GM23338 (cell line): ENCODE data around the gene UGT2B10. TPM values are rescaled to one million over a fixed set of nuclear protein-coding genes. Genes with fewer than 3 reads are reported as not detected.

Experiments used
- CREB1 ChIP-seq: fragments of 250-450 bp; sonication (Bioruptor Pico); IDR thresholded peaks from 2 replicates; pipeline ENCODE4 v1.5.0; 2020; ENCODE audit warnings: low read depth, mild to moderate bottlenecking, moderate library complexity
- EZH2 ChIP-seq: fragments of 200-600 bp; sonication (generic); IDR thresholded peaks from one replicate; pipeline ENCODE4 v1.8.0; 2017; ENCODE audit warnings: antibody characterized with exemption, mild to moderate bottlenecking, low read depth; ENCODE audit not compliant: unreplicated experiment
- EZH2phosphoT487 ChIP-seq: fragments of 200-600 bp; sonication (generic); IDR thresholded peaks from one replicate; pipeline ENCODE4 v1.8.1; 2018; ENCODE audit warnings: antibody characterized with exemption; ENCODE audit not compliant: unreplicated experiment
- JUNB ChIP-seq: IDR thresholded peaks from one replicate; pipeline ENCODE4 v1.6.1; 2016; ENCODE audit warnings: antibody characterized with exemption; ENCODE audit not compliant: unreplicated experiment
- NANOG ChIP-seq: IDR thresholded peaks from 2 replicates; pipeline ENCODE4 v1.6.1; 2016; ENCODE audit warnings: antibody characterized with exemption, borderline replicate concordance
- POLR2AphosphoS5 ChIP-seq: IDR thresholded peaks from 2 replicates; pipeline ENCODE4 v1.6.1; 2016; ENCODE audit warnings: antibody characterized with exemption, low read depth
- REST ChIP-seq: IDR thresholded peaks from one replicate; pipeline ENCODE4 v1.6.1; 2018; ENCODE audit warnings: antibody characterized with exemption; ENCODE audit not compliant: unreplicated experiment
- STAT1 ChIP-seq: IDR thresholded peaks from one replicate; pipeline ENCODE4 v1.6.1; 2016; ENCODE audit warnings: antibody characterized with exemption; ENCODE audit not compliant: unreplicated experiment
- ZNF114 ChIP-seq: fragments of 250-450 bp; sonication (Bioruptor Pico); IDR thresholded peaks from 2 replicates; pipeline ENCODE4 v1.5.0; 2020; ENCODE audit warnings: mild to moderate bottlenecking, moderate library complexity
- ZNF462 ChIP-seq: fragments of 250-450 bp; sonication (Bioruptor Pico); IDR thresholded peaks from 2 replicates; pipeline ENCODE4 v1.5.0; 2020; ENCODE audit warnings: mild to moderate bottlenecking, moderate library complexity
- polyA plus RNA-seq: library from polyadenylated mRNA; unstranded; fragments of >200 nt; fragmentation: Nextera tagmentation; extraction: Ambion mirVana; gene quantifications from 2 replicates; pipeline ENCODE4 v1.2.1, GENCODE V29; 2016
- total RNA-seq: library from RNA; depleted of rRNA; stranded (reverse); fragments of >200 nt; shearing (Covaris generic); gene quantifications from 2 replicates; pipeline ENCODE4 v1.2.3, GENCODE V29; 2014

Gene UGT2B10
- total and polyA plus RNA-seq, 2 experiments from 2014 or later = not detected

DNA sequence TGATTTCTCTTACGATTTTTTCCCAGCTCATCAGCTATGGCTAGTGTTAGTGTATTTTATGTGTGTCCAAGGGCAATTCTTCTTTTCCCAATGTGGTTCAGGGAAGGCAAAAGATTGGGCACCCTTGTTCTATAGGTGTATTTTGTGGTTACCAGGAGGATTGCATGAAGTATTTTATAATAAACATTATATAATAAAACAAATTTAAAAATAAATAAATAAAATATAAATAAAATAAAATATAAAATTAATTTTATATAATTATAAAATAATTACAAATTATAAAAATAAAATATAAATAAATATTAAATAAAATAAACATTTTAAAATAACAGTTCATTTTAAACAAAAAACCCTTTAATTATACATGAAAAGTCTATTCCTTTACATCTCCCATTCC is 35.6 kb upstream of the UGT2B10 start (continued):
- no peak for TF ChIP-seq ZNF462 (CRISPR knock-in tag)
- TF ChIP-seq JUNB = no peak
- no peak for TF ChIP-seq EZH2phosphoT487
- no peak for TF ChIP-seq NANOG
- no peak for TF ChIP-seq STAT1
- no peak for TF ChIP-seq CREB1 (CRISPR knock-in tag)
- TF ChIP-seq REST = no peak
- TF ChIP-seq ZNF114 = no peak
- no peak for TF ChIP-seq POLR2AphosphoS5
- no peak for TF ChIP-seq EZH2
